ENCODE measurements around the gene APCDD1L.
"Not testable (repeated sequence)": the region's sequence is repeated elsewhere in the genome, so short reads cannot be mapped to it uniquely, and the experiment has no call there.

The APCDD1L gene

GRCh38 chr20:58542411-58543095 lies 27.4 kb upstream of the APCDD1L start:
- TF ChIP-seq CTCF (IDR thresholded peaks at IDR 0.05), result no peak
- peaks cover 55% of the 10 kb centered on the region for H3K4me1 Mint-ChIP-seq
- H3K4me3 Mint-ChIP-seq, result no peak overlapping the region
- peaks cover 7% of the 10 kb centered on the region for H3K27me3 Mint-ChIP-seq (ENCODE audit: low read depth, poor library complexity)
- H3K9me3 Mint-ChIP-seq, result peaks cover 20% of the 10 kb centered on the region
- DNase-seq, result peak; percentile 32
- no peak overlapping the region for H3K27ac Mint-ChIP-seq
- no peaks in the 10 kb centered on the region for H3K36me3 Mint-ChIP-seq (ENCODE audit: low read depth)

- Mint-ChIP-seq H3K9me3 (peaks cover 25% of the 10 kb centered on the region), H3K4me1 (peaks cover 50% of the 10 kb centered on the region)
- H3K4me3 Mint-ChIP-seq; DNase-seq; H3K36me3 Mint-ChIP-seq (ENCODE audit: low read depth); H3K27me3 Mint-ChIP-seq (ENCODE audit: low read depth, poor library complexity); H3K27ac Mint-ChIP-seq: not testable (repeated sequence)
These were observed 26.8 kb upstream of the APCDD1L start for GRCh38 chr20:58542034-58542410.

- peaks cover 41% of the 10 kb centered on the region for H3K9me3 Mint-ChIP-seq
- peaks cover 13% of the 10 kb centered on the region for H3K27me3 Mint-ChIP-seq (ENCODE audit: low read depth, poor library complexity)
- peaks cover 19% of the 10 kb centered on the region for H3K4me1 Mint-ChIP-seq
- no peak overlapping the region for H3K27ac Mint-ChIP-seq
- no peaks in the 10 kb centered on the region for H3K36me3 Mint-ChIP-seq (ENCODE audit: low read depth)
- DNase-seq, result no peak
- TF ChIP-seq CTCF (IDR thresholded peaks at IDR 0.05), result no peak
- no peak overlapping the region for H3K4me3 Mint-ChIP-seq
These were observed 23.6 kb upstream of the APCDD1L start for GRCh38 chr20:58538752-58539151.

- H3K9me3 Mint-ChIP-seq, result peaks cover 47% of the 10 kb centered on the region
- H3K27ac Mint-ChIP-seq, result no peak overlapping the region
- no peak for TF ChIP-seq CTCF (IDR thresholded peaks at IDR 0.05)
- no peak overlapping the region for H3K4me3 Mint-ChIP-seq
- DNase-seq, result no peak
- H3K36me3 Mint-ChIP-seq (ENCODE audit: low read depth), result no peaks in the 10 kb centered on the region
- peaks cover 13% of the 10 kb centered on the region for H3K27me3 Mint-ChIP-seq (ENCODE audit: low read depth, poor library complexity)
- peaks cover 10% of the 10 kb centered on the region for H3K4me1 Mint-ChIP-seq
These were observed 22.6 kb upstream of the APCDD1L start for GRCh38 chr20:58537831-58538230.

GRCh38 chr20:58536289-58536688 lies 21.1 kb upstream of the APCDD1L start:
- TF ChIP-seq CTCF (IDR thresholded peaks at IDR 0.05), result no peak
- no peak overlapping the region for H3K27ac Mint-ChIP-seq
- no peak overlapping the region for H3K4me3 Mint-ChIP-seq
- no peaks in the 10 kb centered on the region for H3K4me1 Mint-ChIP-seq
- peaks cover 9% of the 10 kb centered on the region for H3K27me3 Mint-ChIP-seq (ENCODE audit: low read depth, poor library complexity)
- DNase-seq, result no peak
- H3K9me3 Mint-ChIP-seq, result peaks cover 62% of the 10 kb centered on the region
- peaks cover 6% of the 10 kb centered on the region for H3K36me3 Mint-ChIP-seq (ENCODE audit: low read depth)

GRCh38 chr20:58531657-58532056 lies 16.5 kb upstream of the APCDD1L start:
- peaks cover 74% of the 10 kb centered on the region for H3K9me3 Mint-ChIP-seq
- peaks cover 15% of the 10 kb centered on the region for H3K36me3 Mint-ChIP-seq (ENCODE audit: low read depth)

More at GRCh38 chr20:58531657-58532056, 16.5 kb upstream of the APCDD1L start:
- no peak for DNase-seq
- Mint-ChIP-seq H3K4me1 (no peaks in the 10 kb centered on the region), H3K4me3 (no peak overlapping the region), H3K27me3 (ENCODE audit: low read depth, poor library complexity) (peaks cover 5% of the 10 kb centered on the region), H3K27ac (no peak overlapping the region)
- no peak for TF ChIP-seq CTCF (IDR thresholded peaks at IDR 0.05)
